ENCODE measurements around the gene SRPK3. TPM values are rescaled to one million over a fixed set of nuclear protein-coding genes. Genes with fewer than 3 reads are reported as not detected.

Gene SRPK3
- total and polyA plus RNA-seq, 4 donors, result 1.2 to 10.6 (median 4.4) TPM

DNA sequence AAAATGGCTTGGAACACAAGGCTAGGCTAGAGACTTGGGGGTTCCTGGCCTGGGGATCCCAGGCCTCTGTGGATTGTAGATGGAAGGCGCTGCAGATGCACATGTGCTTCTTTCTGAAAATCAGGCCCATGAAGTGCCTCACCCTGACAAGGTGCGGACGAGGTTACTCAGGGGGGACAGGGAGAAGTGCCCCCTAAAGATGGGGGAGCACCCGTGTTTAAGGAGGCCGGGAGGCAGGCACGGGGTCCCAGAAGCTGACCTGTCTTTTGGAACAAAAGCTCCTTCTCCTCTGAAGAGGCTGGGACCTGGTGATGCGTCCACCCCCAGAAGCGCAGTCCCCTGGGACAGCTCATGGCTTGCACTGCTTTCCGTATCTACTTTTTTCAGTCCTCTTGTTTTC is 47.1 kb downstream of the SRPK3 start:
- H3K9me3 ChIP-seq (ENCODE audit: control insufficient read depth, insufficient read depth, low read length), result no peaks in the 10 kb centered on the region
- 59% methylated on average over 9 of the region's 9 CpGs for WGBS (ENCODE audit: insufficient coverage)
- H3K4me3 ChIP-seq (ENCODE audit: low read depth, low read length), result no peak overlapping the region
- no peak for DNase-seq (ENCODE audit: low read depth in 4 of 6, low spot score in 6 of 6)
- H3K4me1 ChIP-seq (ENCODE audit: control insufficient read depth, insufficient read depth, low read length), result peaks cover 28% of the 10 kb centered on the region
- peaks cover 3% of the 10 kb centered on the region for H3K36me3 ChIP-seq (ENCODE audit: control insufficient read depth, insufficient read depth, low read length)
- H3K27ac ChIP-seq (ENCODE audit: low read depth, low read length), result no peak overlapping the region
- no peaks in the 10 kb centered on the region for H3K27me3 ChIP-seq (ENCODE audit: control insufficient read depth, insufficient read depth, low read length)

- H3K9me3 ChIP-seq (ENCODE audit: control insufficient read depth, insufficient read depth, low read length), result no peaks in the 10 kb centered on the region
- WGBS (ENCODE audit: insufficient coverage), result 29% methylated on average over 13 of the region's 17 CpGs
- peak overlapping the region; percentile 1 for H3K27ac ChIP-seq (ENCODE audit: low read depth, low read length)
- H3K4me3 ChIP-seq (ENCODE audit: low read depth, low read length), result peak overlapping the region; percentile 41
- H3K36me3 ChIP-seq (ENCODE audit: control insufficient read depth, insufficient read depth, low read length), result peaks cover 3% of the 10 kb centered on the region
- H3K4me1 ChIP-seq (ENCODE audit: control insufficient read depth, insufficient read depth, low read length), result peaks cover 28% of the 10 kb centered on the region
- no peaks in the 10 kb centered on the region for H3K27me3 ChIP-seq (ENCODE audit: control insufficient read depth, insufficient read depth, low read length)
- DNase-seq (ENCODE audit: low read depth in 4 of 6, low spot score in 6 of 6), result no peak
Measured at GRCh38 chrX:153828308-153828707, 47.5 kb downstream of the SRPK3 start.

DNA sequence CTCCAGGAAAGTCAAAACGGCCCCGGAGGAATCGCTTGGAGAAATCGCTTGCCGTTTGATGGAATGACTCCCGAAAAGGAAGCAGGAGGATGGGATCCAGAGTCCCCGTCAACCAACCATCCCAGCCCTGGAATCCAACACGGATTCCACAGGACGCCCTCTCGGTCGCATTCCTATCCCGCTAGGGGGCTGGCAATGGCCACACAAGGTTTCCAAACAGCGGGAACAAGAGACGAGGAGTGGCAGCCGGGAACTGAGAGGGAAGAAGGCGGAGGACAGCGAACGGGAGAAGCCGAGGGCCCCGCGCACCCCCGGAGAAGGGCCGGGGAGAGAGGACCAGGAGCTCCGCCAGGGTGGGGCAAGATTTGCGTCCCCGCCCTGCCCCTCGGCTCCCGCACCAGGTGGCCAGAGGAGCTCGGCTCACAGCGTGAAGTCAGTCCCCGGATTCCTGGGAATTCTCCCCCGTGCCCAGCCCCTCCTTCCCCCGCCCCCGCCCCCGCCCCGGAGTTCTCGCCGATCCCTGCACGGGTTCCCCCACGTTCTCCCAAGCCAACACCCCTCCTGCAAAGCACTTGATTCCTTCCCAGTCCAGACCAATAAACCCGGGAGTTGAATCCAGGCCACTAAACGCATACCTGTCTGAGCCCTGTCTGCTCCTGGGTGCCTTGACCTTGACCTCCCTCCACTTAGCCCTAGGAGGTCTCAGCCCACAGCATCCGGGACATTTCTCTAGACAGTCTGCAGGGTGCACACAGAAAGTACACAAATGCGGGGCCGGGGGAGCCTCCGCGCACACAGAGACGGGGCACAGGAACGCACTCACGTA is 48.1 kb downstream of the SRPK3 start:
- Histone ChIP-seq H3K9me3 (ENCODE audit: control insufficient read depth, insufficient read depth, low read length) (peaks cover 2% of the 10 kb centered on the region), H3K4me3 (ENCODE audit: low read depth, low read length) (peak overlapping the region; percentile 41), H3K36me3 (ENCODE audit: control insufficient read depth, insufficient read depth, low read length) (peaks cover 3% of the 10 kb centered on the region), H3K27me3 (ENCODE audit: control insufficient read depth, insufficient read depth, low read length) (no peaks in the 10 kb centered on the region), H3K27ac (ENCODE audit: low read depth, low read length) (peak overlapping the region; percentile 33), H3K4me1 (ENCODE audit: control insufficient read depth, insufficient read depth, low read length) (peaks cover 28% of the 10 kb centered on the region)
- DNase-seq (ENCODE audit: low read depth in 4 of 6, low spot score in 6 of 6), result peak in 2 of 6 donors; percentile 51 to 57
- WGBS (ENCODE audit: insufficient coverage), result 17% methylated on average over 43 of the region's 50 CpGs

GRCh38 chrX:153829549-153829798 is 48.6 kb downstream of the SRPK3 start:
- Histone ChIP-seq H3K4me3 (ENCODE audit: low read depth, low read length) (peak overlapping the region; percentile 41), H3K27me3 (ENCODE audit: control insufficient read depth, insufficient read depth, low read length) (no peaks in the 10 kb centered on the region), H3K4me1 (ENCODE audit: control insufficient read depth, insufficient read depth, low read length) (peaks cover 28% of the 10 kb centered on the region), H3K9me3 (ENCODE audit: control insufficient read depth, insufficient read depth, low read length) (peaks cover 2% of the 10 kb centered on the region), H3K27ac (ENCODE audit: low read depth, low read length) (no peak overlapping the region), H3K36me3 (ENCODE audit: control insufficient read depth, insufficient read depth, low read length) (peaks cover 3% of the 10 kb centered on the region)
- peak in 1 of 6 donors; percentile 18 for DNase-seq (ENCODE audit: low read depth in 4 of 6, low spot score in 6 of 6)
- whole genome bisulfite sequencing (ENCODE audit: insufficient coverage), result 18% methylated on average over 27 of the region's 27 CpGs

- H3K36me3 ChIP-seq (ENCODE audit: control insufficient read depth, insufficient read depth, low read length), result peaks cover 3% of the 10 kb centered on the region
- no peak within 1 kb of the TSS for H3K27ac ChIP-seq (ENCODE audit: low read depth, low read length)
- H3K4me1 ChIP-seq (ENCODE audit: control insufficient read depth, insufficient read depth, low read length), result peaks cover 26% of the 10 kb centered on the region
- H3K27me3 ChIP-seq (ENCODE audit: control insufficient read depth, insufficient read depth, low read length), result no peaks in the 10 kb centered on the region
- 15% methylated on average over 76 of the region's 97 CpGs for WGBS (ENCODE audit: insufficient coverage)
- H3K4me3 ChIP-seq (ENCODE audit: low read depth, low read length), result peak within 1 kb of the TSS; percentile 41
- H3K9me3 ChIP-seq (ENCODE audit: control insufficient read depth, insufficient read depth, low read length), result peaks cover 2% of the 10 kb centered on the region
- DNase-seq (ENCODE audit: low read depth in 4 of 6, low spot score in 6 of 6), result peak in 2 of 6 donors; percentile 18 to 31
Measured at GRCh38 chrX:153829799-153830639, 49.2 kb downstream of the SRPK3 start, which contains the start of gene PDZD4. Gene PDZD4, minus strand, starts transcription at chrX:153830544. Its CDS starts 246 bp downstream, at chrX:153830298.

GRCh38 chrX:153830640-153831428 is 50.0 kb downstream of the SRPK3 start:
- DNase-seq (ENCODE audit: low read depth in 4 of 6, low spot score in 6 of 6), result peak in 2 of 6 donors; percentile 68 to 75
- H3K27ac ChIP-seq (ENCODE audit: low read depth, low read length), result no peak overlapping the region
- peak overlapping the region; percentile 26 for H3K4me3 ChIP-seq (ENCODE audit: low read depth, low read length)

DNA sequence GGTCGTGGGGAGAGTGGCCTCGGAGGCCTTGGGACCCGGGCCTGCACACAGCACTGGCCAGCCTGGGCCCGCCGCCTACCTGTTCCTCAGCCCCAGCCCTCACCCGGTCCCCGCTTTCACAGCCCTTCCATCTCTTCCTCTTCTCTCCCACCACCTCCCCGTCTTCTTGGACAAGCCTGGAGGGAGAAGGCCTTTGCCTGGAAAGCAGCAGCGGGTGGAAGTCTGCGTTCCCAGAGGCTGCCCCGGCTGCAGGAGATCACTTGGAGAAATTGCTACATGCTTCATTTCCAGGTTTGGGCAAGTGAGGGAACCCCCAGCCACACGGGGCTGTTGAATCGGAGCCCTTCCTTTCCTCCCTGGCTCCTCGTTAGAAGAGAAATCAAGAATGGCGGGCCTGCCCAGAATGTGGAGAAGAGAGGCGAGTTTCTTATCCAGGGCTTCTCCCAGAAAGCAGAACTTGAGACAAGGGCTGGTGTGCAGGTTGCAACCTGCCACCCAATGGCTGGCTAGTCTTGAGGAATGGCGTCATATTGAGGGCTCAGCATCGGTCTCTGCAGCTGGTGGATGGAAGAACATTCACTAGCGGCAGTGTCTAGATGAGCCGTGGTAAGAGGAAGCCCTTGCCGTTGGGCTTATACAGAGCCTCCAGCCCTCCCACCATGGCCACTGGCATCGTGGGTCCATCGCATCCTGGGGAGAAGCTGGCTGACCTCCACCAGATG is 50.7 kb downstream of the SRPK3 start:
- Histone ChIP-seq H3K4me3 (ENCODE audit: low read depth, low read length) (peak overlapping the region; percentile 26), H3K27ac (ENCODE audit: low read depth, low read length) (no peak overlapping the region), H3K4me1 (ENCODE audit: control insufficient read depth, insufficient read depth, low read length) (peaks cover 23% of the 10 kb centered on the region), H3K27me3 (ENCODE audit: control insufficient read depth, insufficient read depth, low read length) (no peaks in the 10 kb centered on the region), H3K9me3 (ENCODE audit: control insufficient read depth, insufficient read depth, low read length) (peaks cover 2% of the 10 kb centered on the region), H3K36me3 (ENCODE audit: control insufficient read depth, insufficient read depth, low read length) (peaks cover 3% of the 10 kb centered on the region)
- WGBS (ENCODE audit: insufficient coverage), result 57% methylated on average over 13 of the region's 23 CpGs
- peak in 1 of 6 donors; percentile 15 for DNase-seq (ENCODE audit: low read depth in 4 of 6, low spot score in 6 of 6)

More at GRCh38 chrX:153830640-153831428, 50.0 kb downstream of the SRPK3 start:
- Histone ChIP-seq H3K36me3 (ENCODE audit: control insufficient read depth, insufficient read depth, low read length) (peaks cover 3% of the 10 kb centered on the region), H3K9me3 (ENCODE audit: control insufficient read depth, insufficient read depth, low read length) (peaks cover 2% of the 10 kb centered on the region), H3K27me3 (ENCODE audit: control insufficient read depth, insufficient read depth, low read length) (no peaks in the 10 kb centered on the region), H3K4me1 (ENCODE audit: control insufficient read depth, insufficient read depth, low read length) (peaks cover 23% of the 10 kb centered on the region)
- WGBS (ENCODE audit: insufficient coverage), result 8% methylated on average over 93 of the region's 102 CpGs

GRCh38 chrX:153832728-153833127 is 51.9 kb downstream of the SRPK3 start:
- peaks cover 3% of the 10 kb centered on the region for H3K36me3 ChIP-seq (ENCODE audit: control insufficient read depth, insufficient read depth, low read length)
- no peak overlapping the region for H3K27ac ChIP-seq (ENCODE audit: low read depth, low read length)
- no peak overlapping the region for H3K4me3 ChIP-seq (ENCODE audit: low read depth, low read length)
- peaks cover 22% of the 10 kb centered on the region for H3K4me1 ChIP-seq (ENCODE audit: control insufficient read depth, insufficient read depth, low read length)
- H3K27me3 ChIP-seq (ENCODE audit: control insufficient read depth, insufficient read depth, low read length), result no peaks in the 10 kb centered on the region
- 81% methylated on average over 10 of the region's 10 CpGs for WGBS (ENCODE audit: insufficient coverage)
- no peak for DNase-seq (ENCODE audit: low read depth in 4 of 6, low spot score in 6 of 6)
- peaks cover 2% of the 10 kb centered on the region for H3K9me3 ChIP-seq (ENCODE audit: control insufficient read depth, insufficient read depth, low read length)
